ENCODE data around the gene GSTO2. TPM values are rescaled to one million over a fixed set of nuclear protein-coding genes. Genes with fewer than 3 reads are reported as not detected.

The GSTO2 gene
- total RNA-seq, 1 donor from 2014 or later, result 0.80 TPM

DNA sequence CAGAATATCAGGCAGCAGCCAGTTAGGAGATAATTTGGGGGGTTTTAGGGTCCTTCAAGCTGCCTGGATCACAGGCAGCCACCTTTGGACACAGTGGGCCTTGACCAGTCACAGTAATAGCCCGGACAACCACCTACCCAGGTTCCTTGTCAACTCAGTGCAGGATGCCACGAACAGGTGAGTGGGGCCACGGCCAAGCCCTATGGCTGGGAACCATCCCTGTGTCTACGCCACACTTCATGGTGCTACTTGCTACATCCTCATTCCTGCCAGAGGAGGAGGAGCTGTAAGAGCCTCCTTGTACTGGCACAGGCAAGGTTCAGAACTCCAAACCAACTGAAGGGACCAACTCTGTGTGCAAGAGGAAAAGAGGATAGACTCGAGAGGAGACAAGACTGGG lies 49.3 kb downstream of the GSTO2 start:
- Histone ChIP-seq H3K36me3 (peaks cover 25% of the 10 kb centered on the region), H3K4me3 (no peak overlapping the region), H3K27ac (replicated peaks) (peak overlapping the region; percentile 99), H3K9me3 (replicated peaks) (no peaks in the 10 kb centered on the region), H3K27me3 (ENCODE audit: low read depth) (no peaks in the 10 kb centered on the region), H3K4me1 (peaks cover 100% of the 10 kb centered on the region)
- intact Hi-C loops (cut with micrococcal nuclease), result no loop called here
- TF ChIP-seq, protein P1, sequence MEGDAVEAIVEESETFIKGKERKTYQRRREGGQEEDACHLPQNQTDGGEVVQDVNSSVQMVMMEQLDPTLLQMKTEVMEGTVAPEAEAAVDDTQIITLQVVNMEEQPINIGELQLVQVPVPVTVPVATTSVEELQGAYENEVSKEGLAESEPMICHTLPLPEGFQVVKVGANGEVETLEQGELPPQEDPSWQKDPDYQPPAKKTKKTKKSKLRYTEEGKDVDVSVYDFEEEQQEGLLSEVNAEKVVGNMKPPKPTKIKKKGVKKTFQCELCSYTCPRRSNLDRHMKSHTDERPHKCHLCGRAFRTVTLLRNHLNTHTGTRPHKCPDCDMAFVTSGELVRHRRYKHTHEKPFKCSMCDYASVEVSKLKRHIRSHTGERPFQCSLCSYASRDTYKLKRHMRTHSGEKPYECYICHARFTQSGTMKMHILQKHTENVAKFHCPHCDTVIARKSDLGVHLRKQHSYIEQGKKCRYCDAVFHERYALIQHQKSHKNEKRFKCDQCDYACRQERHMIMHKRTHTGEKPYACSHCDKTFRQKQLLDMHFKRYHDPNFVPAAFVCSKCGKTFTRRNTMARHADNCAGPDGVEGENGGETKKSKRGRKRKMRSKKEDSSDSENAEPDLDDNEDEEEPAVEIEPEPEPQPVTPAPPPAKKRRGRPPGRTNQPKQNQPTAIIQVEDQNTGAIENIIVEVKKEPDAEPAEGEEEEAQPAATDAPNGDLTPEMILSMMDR (IDR thresholded peaks at IDR 0.05; ENCODE audit: borderline replicate concordance), result no peak
- DNase-seq, result no peak

DNA sequence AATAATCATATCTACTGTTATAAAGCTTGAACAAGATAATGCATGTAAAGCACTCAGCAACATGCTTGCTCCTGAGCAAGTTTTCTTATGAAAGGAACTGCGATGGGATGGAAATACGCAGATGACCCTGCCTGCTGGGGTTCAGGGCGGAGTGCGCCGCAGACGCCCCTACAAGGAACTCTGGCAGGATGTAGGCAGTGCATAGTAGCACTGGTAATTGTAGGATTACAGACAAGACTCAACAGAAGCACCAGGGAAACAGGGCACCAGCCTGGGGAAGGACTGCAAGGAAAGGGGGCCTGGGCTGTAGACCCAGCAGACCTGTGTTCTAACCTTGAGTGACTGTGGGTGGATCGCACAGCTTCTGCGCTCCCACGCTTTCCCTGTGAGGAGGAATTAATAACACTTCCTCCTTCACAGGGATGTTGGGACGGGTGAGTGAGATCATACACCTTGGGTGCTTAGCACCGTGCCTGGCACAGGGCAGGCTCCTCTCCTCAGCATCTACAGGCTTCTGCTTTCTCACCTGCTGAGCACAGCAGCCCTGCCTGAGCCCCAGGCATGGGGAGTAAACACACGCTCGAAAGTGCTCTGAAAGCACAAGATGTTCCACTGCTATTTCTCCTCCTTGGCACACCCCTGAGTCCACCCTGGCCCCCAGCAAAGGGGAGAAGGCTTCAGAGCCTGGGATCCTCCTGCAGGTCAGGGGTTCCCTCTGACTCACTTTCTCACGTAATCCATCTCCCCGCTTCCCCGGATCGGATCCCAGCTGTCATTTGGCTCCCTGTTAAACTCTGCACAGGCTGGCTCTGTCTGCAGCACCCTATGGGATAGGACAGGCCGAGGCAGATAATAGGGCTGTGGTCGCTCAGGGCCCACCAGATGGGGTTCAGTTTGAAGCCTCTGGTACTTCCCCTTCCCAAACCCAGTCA lies 50.1 kb downstream of the GSTO2 start:
- peak overlapping the region; percentile 99 for H3K27ac ChIP-seq (replicated peaks)
- intact Hi-C loops (cut with micrococcal nuclease), result no loop called here
- no peak for DNase-seq
- no peaks in the 10 kb centered on the region for H3K9me3 ChIP-seq (replicated peaks)
- H3K27me3 ChIP-seq (ENCODE audit: low read depth), result no peaks in the 10 kb centered on the region
- TF ChIP-seq, protein P1 (IDR thresholded peaks at IDR 0.05; ENCODE audit: borderline replicate concordance), result no peak
- H3K4me1 ChIP-seq, result peaks cover 100% of the 10 kb centered on the region
- peaks cover 18% of the 10 kb centered on the region for H3K36me3 ChIP-seq
- H3K4me3 ChIP-seq, result no peak overlapping the region

DNA sequence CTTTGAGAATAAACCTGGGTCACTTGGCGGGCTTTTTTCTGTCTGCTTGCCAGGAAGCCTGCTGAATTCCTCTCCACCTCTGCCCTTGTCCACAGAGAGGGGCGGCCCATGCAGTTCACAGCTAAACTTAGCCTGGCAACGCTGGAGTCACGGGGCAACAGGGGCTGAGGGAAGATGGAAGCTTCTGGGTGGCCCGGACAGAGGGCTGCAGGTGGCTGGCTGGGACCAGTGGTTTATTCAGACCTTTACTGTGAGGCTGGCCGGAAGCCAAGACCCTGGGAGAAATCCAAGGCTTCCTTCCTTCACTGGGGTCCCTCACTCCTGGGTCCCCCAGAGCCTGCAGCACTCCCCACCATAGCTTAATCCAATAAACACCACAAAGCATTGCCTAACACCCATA lies 52.2 kb downstream of the GSTO2 start:
- TF ChIP-seq, protein P1 (IDR thresholded peaks at IDR 0.05; ENCODE audit: borderline replicate concordance), result no peak
- Histone ChIP-seq H3K27me3 (ENCODE audit: low read depth) (no peaks in the 10 kb centered on the region), H3K27ac (replicated peaks) (peak overlapping the region; percentile 99), H3K4me1 (peaks cover 100% of the 10 kb centered on the region), H3K36me3 (no peaks in the 10 kb centered on the region), H3K4me3 (peak overlapping the region; percentile 1), H3K9me3 (replicated peaks) (no peaks in the 10 kb centered on the region)
- intact Hi-C loops (cut with micrococcal nuclease), result no loop called here
- DNase-seq, result no peak

DNA sequence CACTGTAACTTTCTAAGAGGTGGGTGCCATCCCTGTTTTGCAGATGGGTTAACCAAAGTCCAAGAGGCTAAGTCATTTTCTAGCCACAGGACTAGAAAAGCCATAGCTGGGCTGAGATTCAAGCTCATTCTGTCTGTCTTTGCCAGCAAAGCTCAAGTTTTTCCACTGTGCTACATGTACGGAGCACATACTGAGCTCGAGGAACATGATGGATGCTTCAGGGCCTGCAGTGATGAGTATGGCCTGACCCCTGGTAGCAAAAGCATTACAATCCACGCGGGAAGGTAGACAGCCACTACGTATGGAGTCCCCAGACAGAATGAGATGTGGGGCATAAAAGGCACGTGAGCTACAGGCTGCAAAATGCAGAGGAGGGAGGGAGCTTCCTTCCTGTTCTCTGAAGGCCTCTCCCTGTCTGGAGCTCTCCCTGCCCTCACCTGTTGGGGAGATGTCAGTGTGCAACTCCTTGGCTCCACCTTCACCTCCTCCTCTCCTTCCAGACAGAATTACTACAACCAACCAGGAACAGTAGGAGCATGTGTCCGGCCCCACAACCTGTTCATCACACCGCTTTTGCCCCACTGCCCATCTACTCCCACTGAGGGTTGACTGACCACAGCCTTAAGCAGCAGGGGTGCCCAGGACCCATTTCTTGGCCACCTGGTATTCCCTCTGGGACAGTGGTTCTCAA lies 52.9 kb downstream of the GSTO2 start:
- peak overlapping the region; percentile 99 for H3K27ac ChIP-seq (replicated peaks)

DNA sequence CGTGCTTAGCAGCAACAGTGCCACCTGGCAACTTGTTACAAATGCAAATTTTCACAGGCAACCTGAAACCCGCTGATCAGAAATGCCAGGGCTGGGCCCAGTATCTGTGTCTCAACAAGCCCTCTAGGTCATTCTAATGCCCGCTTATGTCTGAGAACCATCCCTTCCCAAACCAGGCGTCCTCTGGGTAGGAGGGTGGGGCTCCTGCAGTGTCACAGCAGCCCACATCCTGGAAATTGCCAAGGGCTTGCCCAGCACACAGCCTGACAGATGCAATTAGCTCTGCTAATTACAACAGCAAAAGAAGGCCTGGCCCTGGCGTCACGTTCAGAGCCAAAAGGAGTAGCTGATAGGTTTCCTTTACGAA lies 53.4 kb downstream of the GSTO2 start:
- H3K9me3 ChIP-seq (replicated peaks), result no peaks in the 10 kb centered on the region
- peaks cover 100% of the 10 kb centered on the region for H3K4me1 ChIP-seq
- no peaks in the 10 kb centered on the region for H3K27me3 ChIP-seq (ENCODE audit: low read depth)
- TF ChIP-seq, protein P1 (IDR thresholded peaks at IDR 0.05; ENCODE audit: borderline replicate concordance), result no peak
- H3K36me3 ChIP-seq, result no peaks in the 10 kb centered on the region
- peak overlapping the region; percentile 99 for H3K27ac ChIP-seq (replicated peaks)
- no peak for DNase-seq
- intact Hi-C loops (cut with micrococcal nuclease), result no loop called here
- H3K4me3 ChIP-seq, result no peak overlapping the region

More for the DNA sequence above, 52.9 kb downstream of the GSTO2 start:
- Histone ChIP-seq H3K4me1 (peaks cover 100% of the 10 kb centered on the region), H3K27me3 (ENCODE audit: low read depth) (no peaks in the 10 kb centered on the region), H3K36me3 (no peaks in the 10 kb centered on the region), H3K4me3 (peak overlapping the region; percentile 1), H3K9me3 (replicated peaks) (no peaks in the 10 kb centered on the region)
- intact Hi-C loops (cut with micrococcal nuclease), result no loop called here
- TF ChIP-seq, protein P1 (IDR thresholded peaks at IDR 0.05; ENCODE audit: borderline replicate concordance), result no peak
- DNase-seq, result no peak

Data from left ventricle myocardium inferior (tissue), 1 donor.